Immature natural killer cell (primary cell): ENCODE results near the gene PPP1R36. TPM values are rescaled to one million over a fixed set of nuclear protein-coding genes. Genes with fewer than 3 reads are reported as not detected.
"Not testable (repeated sequence)": the region's sequence is repeated elsewhere in the genome, so short reads cannot be mapped to it uniquely, and the experiment has no call there.

Experiments used
- DNase-seq, 3 donors: peaks; one replicate each; pipeline ENCODE4 v3.0.0; 2022; ENCODE audit warnings: mixed read lengths in 1 of 3
- H3K27ac Mint-ChIP-seq, 6 donors: one replicate each; pipeline ENCODE4 v1.8.0; 2020; ENCODE audit warnings: mixed read lengths in 6 of 6, mild to moderate bottlenecking in 5 of 6, inconsistent platforms in 4 of 6, moderate library complexity in 3 of 6
- H3K27me3 Mint-ChIP-seq, 3 donors: one replicate each; pipeline ENCODE4 v1.8.0; 2020 to 2021; ENCODE audit warnings: low read depth in 3 of 3, mild to moderate bottlenecking in 3 of 3, mixed read lengths in 3 of 3, moderate library complexity in 3 of 3, inconsistent platforms in 1 of 3
- H3K36me3 Mint-ChIP-seq, 3 donors: one replicate each; pipeline ENCODE4 v1.8.0; 2020; ENCODE audit warnings: mixed read lengths in 3 of 3, inconsistent platforms in 2 of 3, mild to moderate bottlenecking in 2 of 3
- H3K4me1 Mint-ChIP-seq, 2 donors: one replicate each; pipeline ENCODE4 v1.8.0; 2020; ENCODE audit warnings: inconsistent platforms in 2 of 2, mild to moderate bottlenecking in 2 of 2, mixed read lengths in 2 of 2, moderate library complexity in 1 of 2
- H3K4me3 Mint-ChIP-seq, 5 donors: one replicate each; pipeline ENCODE4 v1.8.0; 2020; ENCODE audit warnings: mild to moderate bottlenecking in 5 of 5, mixed read lengths in 5 of 5, inconsistent platforms in 3 of 5, moderate library complexity in 3 of 5
- H3K9me3 Mint-ChIP-seq, 6 donors: one replicate each; pipeline ENCODE4 v1.8.0; 2020; ENCODE audit warnings: mild to moderate bottlenecking in 6 of 6, mixed read lengths in 6 of 6, inconsistent platforms in 4 of 6, moderate library complexity in 3 of 6
- polyA plus RNA-seq, 3 donors: library from polyadenylated mRNA; unstranded; fragments of 300-500 nt; fragmentation: Illumina TruSeq; gene quantifications; one replicate each; pipeline ENCODE4 v1.2.3, GENCODE V29; 2021

The PPP1R36 gene
- polyA plus RNA-seq, 3 donors from 2014 or later = 0.47 to 0.81 TPM; not detected in 1

- Mint-ChIP-seq H3K27ac (peak overlapping the region in 1 of 6 donors; percentile 35), H3K27me3 (peaks cover 0 to 2% (median 2%) of the 10 kb centered on the region in 3 donors), H3K4me3 (no peak overlapping the region), H3K9me3 (no peaks in the 10 kb centered on the region), H3K4me1 (no peaks in the 10 kb centered on the region), H3K36me3 (no peaks in the 10 kb centered on the region)
- DNase-seq = no peak
These were observed 65.1 kb downstream of the PPP1R36 start for GRCh38 chr14:64614805-64615391.

GRCh38 chr14:64617872-64618408, 68.2 kb downstream of the PPP1R36 start:
- H3K4me3 Mint-ChIP-seq, H3K36me3 Mint-ChIP-seq, DNase-seq, H3K27me3 Mint-ChIP-seq, H3K27ac Mint-ChIP-seq, H3K4me1 Mint-ChIP-seq, H3K9me3 Mint-ChIP-seq: not testable (repeated sequence)

- peaks cover 5 to 9% of the 10 kb centered on the region in 2 donors for H3K4me1 Mint-ChIP-seq
- no peak overlapping the region for H3K4me3 Mint-ChIP-seq
- H3K27me3 Mint-ChIP-seq = peaks cover 0 to 11% (median 9%) of the 10 kb centered on the region in 3 donors
- DNase-seq = no peak
- H3K36me3 Mint-ChIP-seq = no peaks in the 10 kb centered on the region
- H3K9me3 Mint-ChIP-seq = no peaks in the 10 kb centered on the region
- H3K27ac Mint-ChIP-seq = no peak overlapping the region
These were observed 71.1 kb downstream of the PPP1R36 start for GRCh38 chr14:64620910-64621309.

DNA sequence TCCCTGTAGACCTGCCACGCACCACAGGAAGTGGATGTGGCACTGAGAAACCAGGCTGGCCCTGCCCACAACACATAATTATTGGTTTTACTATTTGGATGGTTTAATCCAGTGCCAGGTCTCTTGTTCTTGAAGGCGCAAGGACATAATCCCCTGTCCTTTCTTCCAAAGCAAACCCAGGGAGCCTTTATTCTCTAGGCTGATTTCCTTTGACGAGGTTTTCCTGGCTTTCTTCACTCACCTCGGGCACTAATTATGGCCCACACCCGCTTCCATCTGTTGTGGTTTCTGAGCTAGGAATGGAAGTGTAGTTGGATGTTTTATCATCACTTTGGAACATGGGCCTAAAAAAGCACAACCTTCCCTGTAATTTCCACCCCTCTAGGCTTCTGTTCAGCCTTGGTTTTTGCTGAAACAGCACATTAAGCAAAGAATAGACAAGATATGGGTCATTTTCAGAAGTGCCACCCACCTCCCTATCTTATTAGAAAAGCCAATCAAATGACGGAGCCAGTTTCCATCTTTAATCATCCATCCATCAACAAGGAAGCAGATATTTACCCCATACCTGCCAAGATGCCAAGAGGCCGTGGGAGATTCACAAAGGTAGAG, 73.9 kb downstream of the PPP1R36 start:
- H3K4me3 Mint-ChIP-seq = no peak overlapping the region
- peaks cover 13 to 18% of the 10 kb centered on the region in 2 donors for H3K4me1 Mint-ChIP-seq
- no peak overlapping the region for H3K27ac Mint-ChIP-seq
- DNase-seq = no peak
- H3K36me3 Mint-ChIP-seq = no peaks in the 10 kb centered on the region
- peaks cover 0 to 11% (median 9%) of the 10 kb centered on the region in 3 donors for H3K27me3 Mint-ChIP-seq
- H3K9me3 Mint-ChIP-seq = no peaks in the 10 kb centered on the region

- no peak overlapping the region for H3K27ac Mint-ChIP-seq
- no peaks in the 10 kb centered on the region for H3K36me3 Mint-ChIP-seq
- peaks cover 0 to 12% (median 9%) of the 10 kb centered on the region in 3 donors for H3K27me3 Mint-ChIP-seq
- peaks cover 17 to 28% of the 10 kb centered on the region in 2 donors for H3K4me1 Mint-ChIP-seq
- H3K4me3 Mint-ChIP-seq = no peak overlapping the region
- H3K9me3 Mint-ChIP-seq = no peaks in the 10 kb centered on the region
- no peak for DNase-seq
These were observed 75.8 kb downstream of the PPP1R36 start for GRCh38 chr14:64625386-64626232.

DNA sequence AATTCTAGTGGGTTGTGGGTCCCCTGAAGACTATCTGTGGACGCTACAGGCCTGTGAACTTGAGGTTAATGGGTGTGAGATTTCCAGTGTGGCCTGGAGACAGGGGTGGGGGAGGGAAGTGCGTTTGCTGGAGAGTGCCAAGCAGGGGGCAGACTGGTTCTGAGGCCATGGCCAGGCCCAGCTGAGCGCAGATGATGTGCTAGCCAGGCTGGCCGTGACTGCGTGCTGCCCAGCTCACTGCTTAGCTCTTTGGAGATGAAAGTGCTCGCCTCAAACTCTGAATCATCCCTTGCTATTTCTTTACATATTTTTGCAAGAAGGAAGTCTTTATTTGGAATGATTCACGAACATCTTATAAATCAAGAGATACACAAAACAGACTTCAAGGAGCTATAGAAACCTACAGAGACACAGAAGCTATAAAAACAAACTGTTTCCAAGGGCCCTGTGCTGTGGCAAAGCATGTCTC, 79.2 kb downstream of the PPP1R36 start:
- DNase-seq = peak in 1 of 3 donors; percentile 8
- H3K9me3 Mint-ChIP-seq = no peaks in the 10 kb centered on the region
- H3K27me3 Mint-ChIP-seq = peaks cover 0 to 7% (median 0%) of the 10 kb centered on the region in 3 donors
- peaks cover 12 to 19% of the 10 kb centered on the region in 2 donors for H3K4me1 Mint-ChIP-seq
- H3K36me3 Mint-ChIP-seq = no peaks in the 10 kb centered on the region
- no peak overlapping the region for H3K4me3 Mint-ChIP-seq
- no peak overlapping the region for H3K27ac Mint-ChIP-seq

DNA sequence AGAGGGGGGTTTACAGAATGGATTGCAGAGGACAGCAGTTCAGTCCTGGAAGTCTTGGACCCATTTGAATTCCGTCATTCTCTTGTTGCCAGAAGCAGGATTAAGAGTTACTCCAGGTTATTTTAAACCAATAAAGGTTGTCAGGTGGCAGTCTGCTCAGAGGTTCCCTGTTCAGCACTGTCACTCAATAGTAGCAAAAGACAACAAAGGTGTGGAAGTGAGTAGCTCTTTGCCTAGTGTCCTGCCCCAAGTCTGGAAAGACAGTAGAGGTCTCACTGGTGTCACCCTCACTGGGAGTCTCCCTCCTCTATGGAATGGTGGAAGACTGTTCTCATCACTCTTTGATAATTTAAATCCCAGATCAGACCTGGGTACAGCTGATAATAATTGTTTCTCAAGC, 81.0 kb downstream of the PPP1R36 start:
- H3K4me1 Mint-ChIP-seq = peaks cover 12 to 19% of the 10 kb centered on the region in 2 donors
- H3K27me3 Mint-ChIP-seq = peaks cover 0 to 2% (median 0%) of the 10 kb centered on the region in 3 donors
- no peaks in the 10 kb centered on the region for H3K36me3 Mint-ChIP-seq
- no peak overlapping the region for H3K4me3 Mint-ChIP-seq
- DNase-seq = no peak
- H3K9me3 Mint-ChIP-seq = no peaks in the 10 kb centered on the region
- no peak overlapping the region for H3K27ac Mint-ChIP-seq

DNA sequence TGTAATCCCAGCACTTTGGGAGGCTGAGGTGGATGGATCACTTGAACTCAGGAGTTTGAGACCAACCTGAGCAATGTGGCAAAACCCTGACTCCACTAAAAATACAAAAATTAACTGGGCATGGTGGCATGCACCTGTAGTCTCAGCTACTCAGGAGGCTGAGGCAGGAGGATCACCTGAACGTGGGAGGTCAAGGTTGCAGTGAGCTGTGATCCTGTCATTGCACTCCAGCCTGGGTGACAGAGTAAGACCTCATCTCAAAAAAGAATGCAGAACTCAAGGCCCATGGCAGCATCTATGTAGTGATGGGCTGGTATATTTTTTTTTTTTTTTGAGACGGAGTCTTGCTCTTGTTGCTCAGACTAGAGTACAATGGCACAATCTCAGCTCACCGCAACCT, 81.5 kb downstream of the PPP1R36 start:
- not testable (repeated sequence) for H3K27ac Mint-ChIP-seq, H3K9me3 Mint-ChIP-seq, DNase-seq, H3K4me3 Mint-ChIP-seq, H3K27me3 Mint-ChIP-seq, H3K36me3 Mint-ChIP-seq
- peaks cover 12 to 19% of the 10 kb centered on the region in 2 donors for H3K4me1 Mint-ChIP-seq

DNA sequence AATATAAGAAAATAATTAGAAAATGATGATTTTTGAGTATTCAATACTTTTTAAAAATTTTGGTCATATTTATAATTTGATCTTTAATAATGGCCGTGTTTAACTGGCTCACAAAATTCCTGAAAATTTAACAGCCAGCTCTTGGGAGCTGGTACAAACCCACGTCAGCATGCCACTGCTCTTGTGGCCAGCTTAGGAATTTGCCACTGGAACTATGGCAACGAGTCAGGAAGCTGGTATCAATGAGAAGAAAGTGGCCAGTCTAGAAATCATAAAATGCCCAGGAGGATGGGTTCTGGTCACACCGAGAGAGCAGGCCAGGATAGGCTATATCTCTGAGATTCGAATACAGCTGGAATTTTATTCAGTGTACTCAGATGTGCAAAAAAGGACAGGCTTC, 82.3 kb downstream of the PPP1R36 start:
- DNase-seq = no peak
- H3K9me3 Mint-ChIP-seq = no peaks in the 10 kb centered on the region
- no peak overlapping the region for H3K4me3 Mint-ChIP-seq
- no peak overlapping the region for H3K27ac Mint-ChIP-seq
- no peaks in the 10 kb centered on the region for H3K36me3 Mint-ChIP-seq
- H3K27me3 Mint-ChIP-seq = peaks cover 0 to 4% (median 2%) of the 10 kb centered on the region in 3 donors
- peaks cover 12 to 25% of the 10 kb centered on the region in 2 donors for H3K4me1 Mint-ChIP-seq

GRCh38 chr14:64634558-64634957, 84.8 kb downstream of the PPP1R36 start:
- H3K27me3 Mint-ChIP-seq = peaks cover 0 to 4% (median 0%) of the 10 kb centered on the region in 3 donors
- H3K27ac Mint-ChIP-seq = no peak overlapping the region
- H3K9me3 Mint-ChIP-seq = no peaks in the 10 kb centered on the region
- H3K4me1 Mint-ChIP-seq = peaks cover 0 to 10% of the 10 kb centered on the region in 2 donors
- H3K4me3 Mint-ChIP-seq = no peak overlapping the region
- no peak for DNase-seq
- H3K36me3 Mint-ChIP-seq = no peaks in the 10 kb centered on the region

GRCh38 chr14:64636208-64636979, 86.6 kb downstream of the PPP1R36 start:
- peaks cover 0 to 4% (median 0%) of the 10 kb centered on the region in 3 donors for H3K27me3 Mint-ChIP-seq
- no peak overlapping the region for H3K4me3 Mint-ChIP-seq
- peak; percentile 55 to 65 (median 63) for DNase-seq
- H3K4me1 Mint-ChIP-seq = peaks cover 0 to 6% of the 10 kb centered on the region in 2 donors
- no peaks in the 10 kb centered on the region for H3K9me3 Mint-ChIP-seq
- H3K36me3 Mint-ChIP-seq = no peaks in the 10 kb centered on the region
- no peak overlapping the region for H3K27ac Mint-ChIP-seq

DNA sequence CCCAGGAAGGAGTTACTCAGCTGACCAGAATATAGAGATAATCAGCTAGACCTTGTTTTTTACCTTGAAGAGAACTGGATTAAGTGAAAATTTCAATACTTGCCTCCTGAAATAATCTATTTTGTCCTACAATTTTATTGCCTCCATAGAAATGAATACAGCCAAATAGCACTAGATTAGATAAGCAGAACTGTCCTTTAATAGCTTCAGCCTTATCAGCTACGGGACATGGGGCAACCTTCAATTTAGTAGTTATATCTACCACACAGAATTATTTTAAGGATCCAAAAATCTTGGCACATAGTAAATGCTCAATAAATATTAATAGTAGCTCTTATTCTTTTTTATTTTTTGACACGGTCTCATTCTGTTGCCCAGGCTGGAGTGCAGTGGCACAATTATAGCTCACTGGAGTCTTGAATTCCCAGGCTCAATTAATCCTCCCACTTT, 87.2 kb downstream of the PPP1R36 start:
- H3K9me3 Mint-ChIP-seq = no peaks in the 10 kb centered on the region
- H3K27ac Mint-ChIP-seq = no peak overlapping the region
- no peak overlapping the region for H3K4me3 Mint-ChIP-seq
- H3K4me1 Mint-ChIP-seq = peaks cover 0 to 6% of the 10 kb centered on the region in 2 donors
- peaks cover 0 to 4% (median 0%) of the 10 kb centered on the region in 3 donors for H3K27me3 Mint-ChIP-seq
- H3K36me3 Mint-ChIP-seq = no peaks in the 10 kb centered on the region
- DNase-seq = no peak
